Fibroblast of the aortic adventitia (primary cell): ENCODE results near the gene ARHGEF19. TPM values are rescaled to one million over a fixed set of nuclear protein-coding genes. Genes with fewer than 3 reads are reported as not detected.
"Not testable (repeated sequence)": the region's sequence is repeated elsewhere in the genome, so short reads cannot be mapped to it uniquely, and the experiment has no call there.

Source experiments
- DNase-seq: peaks from one replicate; pipeline ENCODE4 v3.0.0-alpha.2; 2010; ENCODE audit warnings: low read depth
- H3K4me3 ChIP-seq: 2 replicates; pipeline ENCODE4 v1.5.1; 2011; ENCODE audit warnings: low read depth, mild to moderate bottlenecking, control low read depth, low read length, moderate library complexity
- total RNA-seq: library from RNA; depleted of rRNA; stranded (reverse); fragments of >200 nt; gene quantifications from 2 replicates; pipeline ENCODE4 v1.2.3, GENCODE V29; 2012; ENCODE audit warnings: low replicate concordance
- TF ChIP-seq, protein P1 (sequence below): IDR thresholded peaks from 2 replicates; pipeline ENCODE4 v1.5.1; 2011; ENCODE audit warnings: mild to moderate bottlenecking, low read length, control low read depth, inconsistent platforms; ENCODE audit not compliant: insufficient read depth

ARHGEF19 gene
- total RNA-seq, 1 donor = 2.8 TPM

DNA sequence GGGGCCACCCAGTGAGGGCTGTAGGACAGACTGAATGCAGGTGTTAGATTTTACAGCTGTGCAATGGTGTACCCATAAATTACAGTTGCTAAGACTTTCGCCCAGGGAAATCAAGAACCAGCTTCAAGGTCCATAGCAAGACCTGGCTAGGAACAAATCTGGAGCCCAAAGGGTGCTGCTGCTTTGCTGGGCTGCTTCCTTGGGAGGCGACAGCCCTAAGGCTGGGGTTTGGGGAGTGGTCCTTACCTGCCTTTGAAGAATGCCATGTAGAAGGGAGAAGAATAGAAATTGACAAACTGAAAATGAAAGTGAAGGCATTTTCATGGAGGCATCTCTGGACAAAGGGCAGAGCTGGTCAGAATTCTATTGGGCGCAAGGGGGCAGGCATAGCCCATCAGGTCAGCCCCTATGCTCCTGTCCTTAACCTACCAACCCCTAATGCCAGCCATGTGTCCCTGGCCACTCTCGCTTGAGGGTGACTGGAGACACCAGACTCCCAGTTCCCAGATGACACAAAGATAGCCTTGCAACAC lies 7.6 kb upstream of the ARHGEF19 start:
- DNase-seq = no peak

DNA sequence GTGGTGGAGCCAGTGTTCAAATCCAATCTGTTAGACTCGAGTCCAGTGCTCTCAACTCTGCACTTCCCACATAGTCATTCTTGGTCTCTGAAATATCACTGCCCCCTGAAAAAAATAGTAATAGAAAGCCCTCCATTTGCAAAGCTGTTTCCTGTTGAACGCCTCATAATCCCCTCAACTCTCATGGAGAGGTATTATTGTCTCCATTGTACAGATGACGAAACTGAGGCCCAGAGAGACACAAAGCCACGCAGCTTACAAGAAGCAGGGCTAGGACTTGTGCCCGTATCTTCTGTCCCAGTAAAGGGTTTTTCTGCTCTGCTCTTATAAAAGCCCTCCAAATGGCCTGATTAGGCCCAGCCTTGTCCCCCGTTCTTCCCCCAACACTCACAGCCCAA lies 6.2 kb upstream of the ARHGEF19 start:
- TF ChIP-seq, protein P1, sequence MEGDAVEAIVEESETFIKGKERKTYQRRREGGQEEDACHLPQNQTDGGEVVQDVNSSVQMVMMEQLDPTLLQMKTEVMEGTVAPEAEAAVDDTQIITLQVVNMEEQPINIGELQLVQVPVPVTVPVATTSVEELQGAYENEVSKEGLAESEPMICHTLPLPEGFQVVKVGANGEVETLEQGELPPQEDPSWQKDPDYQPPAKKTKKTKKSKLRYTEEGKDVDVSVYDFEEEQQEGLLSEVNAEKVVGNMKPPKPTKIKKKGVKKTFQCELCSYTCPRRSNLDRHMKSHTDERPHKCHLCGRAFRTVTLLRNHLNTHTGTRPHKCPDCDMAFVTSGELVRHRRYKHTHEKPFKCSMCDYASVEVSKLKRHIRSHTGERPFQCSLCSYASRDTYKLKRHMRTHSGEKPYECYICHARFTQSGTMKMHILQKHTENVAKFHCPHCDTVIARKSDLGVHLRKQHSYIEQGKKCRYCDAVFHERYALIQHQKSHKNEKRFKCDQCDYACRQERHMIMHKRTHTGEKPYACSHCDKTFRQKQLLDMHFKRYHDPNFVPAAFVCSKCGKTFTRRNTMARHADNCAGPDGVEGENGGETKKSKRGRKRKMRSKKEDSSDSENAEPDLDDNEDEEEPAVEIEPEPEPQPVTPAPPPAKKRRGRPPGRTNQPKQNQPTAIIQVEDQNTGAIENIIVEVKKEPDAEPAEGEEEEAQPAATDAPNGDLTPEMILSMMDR = no peak
- H3K4me3 ChIP-seq = no peak overlapping the region
- DNase-seq = no peak

More for the DNA sequence above, 7.6 kb upstream of the ARHGEF19 start:
- no peak overlapping the region for H3K4me3 ChIP-seq
- TF ChIP-seq, protein P1 = no peak

- TF ChIP-seq, protein P1 = no peak
- DNase-seq = no peak
- H3K4me3 ChIP-seq = no peak overlapping the region
These were observed 5.7 kb upstream of the ARHGEF19 start for GRCh38 chr1:16218014-16218673.

- TF ChIP-seq, protein P1 = no peak
- peak; percentile 96 for DNase-seq
- peak overlapping the region; percentile 65 for H3K4me3 ChIP-seq
These were observed 4.8 kb upstream of the ARHGEF19 start for GRCh38 chr1:16217061-16217785.

DNA sequence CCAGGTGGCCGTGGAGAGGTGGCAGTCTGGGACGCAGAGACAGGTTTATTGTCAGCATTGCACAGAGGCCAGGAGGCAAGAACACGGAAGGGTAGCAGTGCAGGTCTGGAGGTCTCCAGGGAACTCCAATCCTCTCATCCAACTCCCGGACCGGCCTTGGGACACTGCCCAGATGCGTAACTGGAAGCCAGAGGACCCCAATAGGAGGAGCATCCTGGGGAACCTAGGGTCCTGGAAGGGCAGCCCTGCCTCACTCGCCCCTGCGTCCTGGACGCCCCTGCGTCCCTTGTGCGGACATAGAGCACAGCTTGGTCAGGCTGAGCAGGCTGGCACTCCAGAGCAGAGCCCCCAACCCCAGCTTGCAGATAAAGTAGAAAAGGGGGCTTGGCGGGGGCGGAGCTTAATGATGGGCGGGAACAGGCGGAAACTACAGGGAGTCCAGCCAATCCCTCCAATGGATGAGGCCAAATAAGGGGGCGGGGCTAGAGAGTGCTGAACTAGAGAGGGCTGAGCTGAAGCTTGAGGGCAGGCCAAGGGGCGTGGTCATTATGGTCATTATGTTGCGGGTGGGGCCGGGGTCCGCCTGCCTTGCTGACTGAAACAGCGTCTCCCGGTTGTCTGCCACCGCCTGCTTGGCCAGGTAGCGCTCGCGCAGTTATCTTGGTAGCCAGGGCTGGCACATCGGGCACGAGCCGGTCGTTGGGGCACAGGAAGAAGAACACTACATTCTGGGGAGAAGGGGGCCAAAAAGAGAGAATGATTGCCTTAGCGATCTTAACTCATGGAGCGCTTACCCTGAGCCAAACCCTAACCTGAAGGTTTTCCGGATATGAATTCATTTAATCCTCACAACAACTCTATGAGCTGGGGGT lies 3.7 kb upstream of the ARHGEF19 start:
- TF ChIP-seq, protein P1 = no peak
- DNase-seq = peak; percentile 78
- peak overlapping the region; percentile 65 for H3K4me3 ChIP-seq

DNA sequence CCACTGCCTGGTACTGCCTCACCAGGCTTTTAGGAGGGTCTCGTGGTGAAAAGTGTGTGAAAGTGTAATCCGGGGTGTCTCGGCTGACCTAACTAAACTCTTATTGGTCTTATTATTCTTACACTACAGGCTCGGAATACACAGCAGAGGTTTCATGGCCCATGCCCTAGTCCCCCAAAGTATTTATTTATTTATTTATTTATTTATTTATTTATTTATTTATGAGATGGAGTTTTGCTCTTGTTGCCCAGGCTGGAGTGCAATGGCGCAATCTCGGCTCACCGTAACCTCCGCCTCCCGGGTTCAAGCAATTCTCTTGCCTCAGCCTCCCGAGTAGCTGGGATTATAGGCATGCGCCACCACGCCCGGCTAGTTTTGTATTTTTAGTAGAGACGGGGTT lies 2.8 kb upstream of the ARHGEF19 start:
- H3K4me3 ChIP-seq, DNase-seq: not testable (repeated sequence)

- not testable (repeated sequence) for DNase-seq, H3K4me3 ChIP-seq
These were observed 1.1 kb upstream of the ARHGEF19 start for GRCh38 chr1:16213544-16213943.
